Stimulated activated CD8-positive, alpha-beta memory T cell treated with anti-CD3 and anti-CD28 coated beads, Interleukin-12 subunit alpha, Interleukin-12 subunit beta, amount 100 ng/mL, for 1 hour (primary cell): ENCODE measurements around the gene RNF138.
"Not testable (repeated sequence)": the region's sequence is repeated elsewhere in the genome, so short reads cannot be mapped to it uniquely, and the experiment has no call there.

Source experiments
- DNase-seq: peaks from one replicate; pipeline ENCODE4 v3.0.0-alpha.2; 2020; ENCODE audit warnings: low read depth

RNF138 gene

GRCh38 chr18:32091724-32092421 is at the start of gene RNF138:
RNF138 (plus strand) TSS chr18:32091874; CDS start chr18:32092777, 903 bp downstream.
- DNase-seq = peak; percentile 73

- DNase-seq = no peak
Measured at GRCh38 chr18:32042337-32042736, 49.3 kb upstream of the RNF138 start.

GRCh38 chr18:32048507-32049091 is 43.1 kb upstream of the RNF138 start:
- DNase-seq = no peak

- DNase-seq = peak; percentile 12
Measured at GRCh38 chr18:32049393-32050171, 42.1 kb upstream of the RNF138 start.

- no peak for DNase-seq
Measured at GRCh38 chr18:32056613-32057358, 34.9 kb upstream of the RNF138 start.

GRCh38 chr18:32057624-32058165 is 34.0 kb upstream of the RNF138 start:
- no peak for DNase-seq

GRCh38 chr18:32060026-32060425 is 31.6 kb upstream of the RNF138 start:
- DNase-seq = no peak

GRCh38 chr18:32067375-32068167 is 24.1 kb upstream of the RNF138 start:
- DNase-seq = no peak

GRCh38 chr18:32072321-32072720 is 19.4 kb upstream of the RNF138 start:
- no peak for DNase-seq

GRCh38 chr18:32074206-32074605 is 17.5 kb upstream of the RNF138 start:
- no peak for DNase-seq

GRCh38 chr18:32078845-32079244 is 12.8 kb upstream of the RNF138 start:
- no peak for DNase-seq

GRCh38 chr18:32081881-32082280 is 9.8 kb upstream of the RNF138 start:
- no peak for DNase-seq

- no peak for DNase-seq
Measured at GRCh38 chr18:32083781-32084180, 7.9 kb upstream of the RNF138 start.

GRCh38 chr18:32086881-32087280 is 4.8 kb upstream of the RNF138 start:
- DNase-seq = no peak

GRCh38 chr18:32090831-32091230 is 843 bp upstream of the RNF138 start:
- not testable (repeated sequence) for DNase-seq

- no peak for DNase-seq
Measured at GRCh38 chr18:32091325-32091723, 350 bp upstream of the RNF138 start.

GRCh38 chr18:32092422-32093101 is 888 bp downstream of the RNF138 start:
- DNase-seq = peak; percentile 99

- peak; percentile 11 for DNase-seq
Measured at GRCh38 chr18:32093102-32093511, 1.4 kb downstream of the RNF138 start.

- DNase-seq = no peak
Measured at GRCh38 chr18:32093523-32093922, 1.8 kb downstream of the RNF138 start.

GRCh38 chr18:32095192-32095899 is 3.7 kb downstream of the RNF138 start:
- DNase-seq = no peak
